AG09319 (cell line): ENCODE measurements around the gene INSL3.

Experiments used
- DNase-seq: peaks from one replicate; pipeline ENCODE4 v3.0.0-alpha.2; 2010; ENCODE audit warnings: low read depth; ENCODE audit errors: extremely low read depth
- CTCF ChIP-seq: IDR thresholded peaks from 2 replicates; pipeline ENCODE4 v1.5.1; 2011; ENCODE audit warnings: low read depth, mild to moderate bottlenecking, inconsistent platforms, low read length, moderate library complexity

The INSL3 gene

GRCh38 chr19:17796013-17796837, 25.1 kb downstream of the INSL3 start:
- no peak for DNase-seq
- TF ChIP-seq CTCF, result no peak

GRCh38 chr19:17795495-17795856, 25.8 kb downstream of the INSL3 start:
- DNase-seq, result no peak
- no peak for TF ChIP-seq CTCF

GRCh38 chr19:17794731-17795494, 26.4 kb downstream of the INSL3 start, which contains the start of gene B3GNT3:
B3GNT3 (plus strand) TSS chr19:17795138; CDS start chr19:17807808, 12,670 bp downstream.
- DNase-seq, result no peak
- no peak for TF ChIP-seq CTCF

- no peak for TF ChIP-seq CTCF
- DNase-seq, result no peak
These were observed 26.9 kb downstream of the INSL3 start for GRCh38 chr19:17794412-17794730.

GRCh38 chr19:17790059-17790780, 31.1 kb downstream of the INSL3 start:
- no peak for TF ChIP-seq CTCF
- DNase-seq, result no peak

- no peak for DNase-seq
These were observed 32.7 kb downstream of the INSL3 start for GRCh38 chr19:17788632-17789031.

More at GRCh38 chr19:17788632-17789031, 32.7 kb downstream of the INSL3 start:
- TF ChIP-seq CTCF, result no peak
